Nephron (organoid): ENCODE data around the gene ZNF254.

ENCODE experiments used
- H3K27ac Mint-ChIP-seq, 3 experiments: 2 replicates each; pipeline ENCODE4 v1.8.0; 2020; ENCODE audit warnings: mixed read lengths in 3 of 3, mild to moderate bottlenecking in 2 of 3, moderate library complexity in 1 of 3
- H3K27me3 Mint-ChIP-seq: 2 replicates; pipeline ENCODE4 v1.8.0; 2021; ENCODE audit warnings: low read depth, mild to moderate bottlenecking, moderate library complexity, mixed read lengths
- H3K36me3 Mint-ChIP-seq: 2 replicates; pipeline ENCODE4 v1.8.0; 2020; ENCODE audit warnings: low read depth, mixed read lengths
- H3K4me1 Mint-ChIP-seq: 2 replicates; pipeline ENCODE4 v1.8.0; 2020; ENCODE audit warnings: mixed read lengths
- H3K4me3 Mint-ChIP-seq, 3 experiments: 2 replicates each; pipeline ENCODE4 v1.8.0; 2020; ENCODE audit warnings: mild to moderate bottlenecking in 3 of 3, mixed read lengths in 3 of 3, moderate library complexity in 2 of 3
- H3K9me3 Mint-ChIP-seq: 2 replicates; pipeline ENCODE4 v1.8.0; 2020; ENCODE audit warnings: mixed read lengths
- CTCF ChIP-seq, 3 experiments: fragments of 200-600 bp; sonication (generic); IDR thresholded peaks; one replicate each; pipeline ENCODE4 v1.5.0; 2021; ENCODE audit warnings: antibody characterized with exemption in 3 of 3; ENCODE audit not compliant: unreplicated experiment in 3 of 3

Gene ZNF254

DNA sequence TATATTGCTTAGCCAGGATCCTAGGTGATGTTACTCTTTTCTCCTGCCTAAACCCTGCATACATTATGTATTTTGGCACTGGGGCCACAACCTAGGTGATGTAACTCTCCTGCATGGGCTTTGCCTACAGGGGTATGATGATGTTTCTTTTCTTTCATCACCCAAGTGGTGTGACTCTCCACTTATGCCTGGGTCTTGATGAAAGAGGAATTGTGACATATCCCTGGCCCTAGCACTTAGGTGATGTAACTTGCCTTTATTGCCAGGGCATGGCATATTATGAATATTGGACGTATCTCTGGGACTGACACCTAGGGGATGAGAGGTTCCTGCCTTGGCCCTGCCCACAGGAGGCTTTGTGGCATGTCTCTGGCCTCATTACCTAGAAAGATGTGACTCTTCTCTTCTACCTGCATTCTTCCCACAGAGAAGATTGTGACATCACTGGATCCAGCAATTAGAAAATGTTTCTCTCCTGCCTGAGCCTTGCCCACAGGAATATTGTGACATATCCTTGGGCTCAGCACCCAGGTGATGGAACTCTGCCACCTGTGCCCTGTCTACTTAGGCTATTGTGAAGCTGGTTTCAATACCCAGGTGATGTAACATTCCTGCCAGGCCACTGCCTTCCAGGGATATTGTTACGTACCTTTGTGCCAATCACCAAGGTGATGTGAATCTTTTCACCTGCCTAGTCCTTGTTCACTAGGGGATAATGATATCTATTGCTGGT is 27.3 kb upstream of the ZNF254 start:
- Mint-ChIP-seq H3K36me3 (peaks cover 64% of the 10 kb centered on the region), H3K27ac (no peak overlapping the region), H3K9me3 (no peaks in the 10 kb centered on the region), H3K4me3 (no peak overlapping the region), H3K4me1 (no peaks in the 10 kb centered on the region), H3K27me3 (no peaks in the 10 kb centered on the region)
- no peak for TF ChIP-seq CTCF (IDR thresholded peaks at IDR 0.05; ENCODE audit: unreplicated experiment in 3 of 3)

DNA sequence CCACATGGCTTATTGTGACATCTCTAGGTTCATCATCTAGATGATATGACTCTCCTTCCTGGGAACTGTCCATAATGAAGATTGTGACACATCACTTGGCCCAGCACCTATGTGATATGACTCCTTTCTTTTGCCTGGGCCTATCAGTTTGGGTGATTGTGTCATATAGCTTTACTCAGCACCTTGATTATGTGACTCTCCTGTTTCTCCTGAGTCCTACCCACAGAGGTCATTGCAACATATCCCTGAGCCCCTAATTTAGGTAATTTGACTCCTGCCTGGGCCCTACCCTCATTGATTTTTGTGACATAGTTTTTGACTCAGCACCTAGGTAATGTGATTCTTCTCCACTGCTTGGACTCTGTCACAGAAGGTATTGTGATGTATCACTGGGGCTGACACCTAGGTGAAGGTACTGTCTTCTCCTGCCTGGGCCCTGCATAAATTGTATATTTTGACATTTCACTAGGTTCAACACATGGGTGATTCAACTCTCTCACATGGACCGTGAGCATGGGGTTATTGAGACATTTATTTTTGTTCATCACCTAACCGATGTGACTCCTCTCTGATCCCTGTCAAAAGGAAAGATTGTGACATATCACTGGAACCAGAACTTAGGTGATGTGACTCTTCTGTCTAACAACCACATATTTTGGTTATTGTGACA is 26.2 kb upstream of the ZNF254 start:
- no peaks in the 10 kb centered on the region for H3K27me3 Mint-ChIP-seq
- H3K4me1 Mint-ChIP-seq: no peaks in the 10 kb centered on the region
- H3K9me3 Mint-ChIP-seq: no peaks in the 10 kb centered on the region
- H3K27ac Mint-ChIP-seq: no peak overlapping the region
- H3K36me3 Mint-ChIP-seq: peaks cover 69% of the 10 kb centered on the region
- no peak for TF ChIP-seq CTCF (IDR thresholded peaks at IDR 0.05; ENCODE audit: unreplicated experiment in 3 of 3)
- H3K4me3 Mint-ChIP-seq: no peak overlapping the region

GRCh38 chr19:24062190-24062589 is 24.8 kb upstream of the ZNF254 start:
- no peak for TF ChIP-seq CTCF (IDR thresholded peaks at IDR 0.05; ENCODE audit: unreplicated experiment in 3 of 3)
- Mint-ChIP-seq H3K9me3 (no peaks in the 10 kb centered on the region), H3K27me3 (no peaks in the 10 kb centered on the region), H3K27ac (no peak overlapping the region), H3K4me3 (no peak overlapping the region), H3K36me3 (peaks cover 69% of the 10 kb centered on the region), H3K4me1 (no peaks in the 10 kb centered on the region)

DNA sequence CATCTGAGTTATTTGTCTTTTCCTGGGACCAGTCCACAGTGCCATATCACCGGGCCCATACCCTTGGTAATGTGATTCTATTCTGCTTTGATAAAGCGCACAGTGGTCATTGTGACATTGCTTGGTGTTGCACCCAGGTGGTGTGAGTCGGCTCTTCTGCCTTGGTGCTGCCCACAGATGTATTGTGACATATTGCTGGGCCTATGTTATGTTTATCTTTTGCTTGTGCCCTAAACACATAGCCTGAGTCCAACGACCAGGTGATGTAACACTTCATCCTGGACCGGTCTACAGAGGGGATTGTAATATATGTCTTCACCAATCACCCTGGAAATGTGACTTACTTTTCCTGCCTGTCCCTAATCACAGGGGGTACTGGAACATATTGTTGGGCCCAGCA is 23.7 kb upstream of the ZNF254 start:
- H3K4me1 Mint-ChIP-seq: no peaks in the 10 kb centered on the region
- H3K27ac Mint-ChIP-seq: no peak overlapping the region
- no peaks in the 10 kb centered on the region for H3K27me3 Mint-ChIP-seq
- no peaks in the 10 kb centered on the region for H3K9me3 Mint-ChIP-seq
- H3K36me3 Mint-ChIP-seq: peaks cover 69% of the 10 kb centered on the region
- H3K4me3 Mint-ChIP-seq: no peak overlapping the region
- no peak for TF ChIP-seq CTCF (IDR thresholded peaks at IDR 0.05; ENCODE audit: unreplicated experiment in 3 of 3)

DNA sequence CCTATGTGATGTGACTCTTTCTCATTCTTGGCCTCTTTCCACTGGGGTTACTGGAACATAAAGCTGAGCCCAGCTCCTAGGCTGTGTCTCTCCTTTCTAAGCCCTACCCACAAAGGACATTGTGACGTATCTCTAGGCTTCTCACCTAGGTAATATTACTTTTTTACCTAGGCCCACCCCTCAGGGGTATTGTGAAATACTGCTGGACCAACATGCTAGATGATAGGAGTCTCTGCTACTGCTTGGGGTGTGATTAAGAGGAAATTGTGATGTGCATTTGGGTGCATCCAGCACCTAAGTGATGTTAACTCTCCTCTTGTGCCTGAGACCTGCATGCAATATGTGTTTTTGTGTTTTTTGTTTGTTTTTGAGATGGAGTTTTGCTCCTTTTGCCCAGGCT is 22.8 kb upstream of the ZNF254 start:
- no peak for TF ChIP-seq CTCF (IDR thresholded peaks at IDR 0.05; ENCODE audit: unreplicated experiment in 3 of 3)
- no peaks in the 10 kb centered on the region for H3K27me3 Mint-ChIP-seq
- peaks cover 67% of the 10 kb centered on the region for H3K36me3 Mint-ChIP-seq
- no peak overlapping the region for H3K4me3 Mint-ChIP-seq
- no peaks in the 10 kb centered on the region for H3K4me1 Mint-ChIP-seq
- no peak overlapping the region for H3K27ac Mint-ChIP-seq
- H3K9me3 Mint-ChIP-seq: no peaks in the 10 kb centered on the region

DNA sequence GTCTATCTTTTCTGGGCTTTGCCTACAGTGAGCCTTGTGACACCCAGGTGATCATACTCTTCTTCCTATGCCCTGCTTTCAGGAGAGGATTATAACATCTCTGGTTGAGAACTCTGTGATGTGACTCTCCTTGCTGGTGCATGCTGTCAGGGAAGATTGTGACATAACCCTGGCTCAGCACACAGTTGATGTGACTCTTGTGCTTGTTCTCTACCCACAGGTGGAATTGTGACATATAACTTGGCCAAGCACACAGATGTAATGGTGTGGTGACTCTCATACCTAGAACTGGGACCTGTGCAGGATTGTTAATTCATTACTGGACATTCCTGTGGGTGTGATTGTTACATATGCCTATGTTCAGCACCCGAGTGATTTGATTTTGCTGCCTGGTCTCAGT is 21.7 kb upstream of the ZNF254 start:
- Mint-ChIP-seq H3K27me3 (no peaks in the 10 kb centered on the region), H3K9me3 (no peaks in the 10 kb centered on the region), H3K4me1 (no peaks in the 10 kb centered on the region), H3K36me3 (peaks cover 62% of the 10 kb centered on the region), H3K27ac (no peak overlapping the region), H3K4me3 (no peak overlapping the region)
- TF ChIP-seq CTCF (IDR thresholded peaks at IDR 0.05; ENCODE audit: unreplicated experiment in 3 of 3): no peak
